GM18520 (cell line): ENCODE measurements around the gene NRF1.

Source experiments
- ATAC-seq: cut with Tn5 transposase; IDR thresholded peaks from one replicate; pipeline ENCODE4 v1.9.1; 2021; ENCODE audit not compliant: unreplicated experiment

NRF1 gene

DNA sequence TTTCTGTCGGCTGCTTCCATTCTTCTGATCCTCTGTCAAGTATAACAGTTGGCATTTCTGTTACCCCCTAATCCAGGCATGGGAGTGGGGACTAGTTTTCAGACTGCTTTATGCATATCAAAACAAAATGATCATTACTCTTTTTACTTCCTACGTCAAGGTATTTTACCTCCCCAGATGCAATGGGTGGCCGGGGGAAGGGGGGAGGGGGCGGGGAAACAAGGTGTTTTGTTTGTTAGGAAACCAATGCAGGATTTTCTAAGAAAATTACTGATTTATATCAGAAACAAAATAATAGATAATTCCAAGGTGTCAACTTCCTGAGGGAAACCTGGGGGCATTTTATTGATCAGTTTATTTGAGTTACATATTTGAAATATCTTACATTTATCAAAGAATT is 66.3 kb downstream of the NRF1 start:
- no peak for ATAC-seq

DNA sequence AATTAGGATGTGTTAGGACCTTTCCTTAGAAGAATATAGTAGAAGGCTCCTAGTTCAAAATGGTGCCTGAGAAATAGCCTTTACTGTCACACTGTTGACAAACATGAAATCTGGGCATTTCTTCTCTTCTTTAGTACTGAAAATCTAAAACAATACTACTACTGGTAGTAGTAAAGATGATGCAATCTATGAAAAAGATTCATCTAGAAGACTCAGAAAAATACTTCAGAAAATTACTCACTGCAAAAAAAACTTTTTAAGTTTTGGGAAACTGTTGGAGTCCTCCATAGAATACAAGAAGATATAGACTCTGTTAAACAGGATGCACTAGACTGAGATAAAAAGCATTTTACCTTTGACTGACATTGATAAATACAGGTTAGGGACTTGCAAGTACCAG is 67.1 kb downstream of the NRF1 start:
- no peak for ATAC-seq

GRCh38 chr7:129680400-129680799 is 68.9 kb downstream of the NRF1 start:
- ATAC-seq, result no peak

DNA sequence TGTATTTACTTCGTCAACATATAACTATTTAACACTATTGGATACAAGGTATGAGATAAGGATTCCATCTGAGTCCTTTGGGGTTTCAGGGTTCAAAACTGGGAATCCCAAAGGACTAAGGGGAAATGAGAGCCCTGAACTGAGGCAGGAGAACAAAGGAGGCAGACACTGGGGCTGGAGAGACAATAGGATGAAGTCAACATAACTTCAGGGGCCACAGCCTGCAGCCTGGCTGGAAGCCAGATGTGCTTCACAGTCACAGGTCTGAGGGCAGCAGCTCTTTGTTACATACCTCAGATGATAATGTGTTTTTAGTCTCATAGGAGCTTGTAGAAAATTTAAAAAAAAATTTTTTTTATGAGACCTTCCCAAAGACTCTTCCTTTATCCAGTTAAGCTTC is 73.3 kb downstream of the NRF1 start:
- ATAC-seq, result no peak

DNA sequence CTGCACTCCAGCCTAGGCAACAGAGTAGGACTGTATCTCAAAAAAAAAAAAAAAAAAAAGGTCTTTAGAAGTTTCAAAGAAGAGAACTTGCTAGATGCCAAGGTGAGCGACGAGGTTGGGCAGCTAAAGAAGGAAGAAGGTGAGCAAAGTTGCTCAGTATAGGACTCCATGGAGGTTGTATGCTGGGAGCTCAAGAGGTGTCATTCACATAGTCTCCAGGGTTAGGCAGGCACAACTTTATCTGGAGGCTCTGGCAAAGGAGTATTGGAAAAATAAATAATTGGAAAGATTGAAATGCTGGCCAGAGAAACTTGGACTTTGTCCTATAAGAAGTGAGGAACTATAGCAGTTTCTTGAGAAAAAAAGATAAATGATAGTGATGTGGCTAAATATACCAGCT is 74.5 kb downstream of the NRF1 start:
- no peak for ATAC-seq

GRCh38 chr7:129688503-129689222 is 77.1 kb downstream of the NRF1 start:
- no peak for ATAC-seq

DNA sequence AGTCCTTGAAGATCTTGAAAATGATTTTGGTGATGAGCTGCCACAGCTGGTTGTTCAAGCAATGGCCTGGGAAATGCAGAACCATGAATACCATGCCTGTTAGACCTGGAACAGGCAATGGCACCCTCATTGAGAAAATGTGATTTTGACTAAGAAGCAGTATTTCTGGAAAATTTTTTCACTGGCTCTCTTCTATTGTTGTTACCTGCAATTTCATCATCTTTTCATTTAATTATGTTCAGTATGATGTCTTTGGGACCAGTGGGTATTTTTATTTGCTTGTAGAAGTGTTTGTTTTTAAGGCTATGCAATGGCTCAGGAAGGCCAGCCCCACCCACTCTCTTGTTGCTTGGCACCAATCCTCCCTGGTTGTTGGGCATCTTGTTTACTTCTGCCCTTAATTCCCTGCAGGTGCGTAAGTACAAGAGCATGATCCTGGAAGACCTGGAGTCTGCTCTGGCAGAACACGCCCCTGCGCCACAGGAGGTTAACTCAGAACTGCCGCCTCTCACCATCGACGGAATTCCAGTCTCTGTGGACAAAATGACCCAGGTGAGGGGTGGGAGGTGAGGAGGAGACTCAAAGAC is 78.6 kb downstream of the NRF1 start:
- ATAC-seq, result no peak

DNA sequence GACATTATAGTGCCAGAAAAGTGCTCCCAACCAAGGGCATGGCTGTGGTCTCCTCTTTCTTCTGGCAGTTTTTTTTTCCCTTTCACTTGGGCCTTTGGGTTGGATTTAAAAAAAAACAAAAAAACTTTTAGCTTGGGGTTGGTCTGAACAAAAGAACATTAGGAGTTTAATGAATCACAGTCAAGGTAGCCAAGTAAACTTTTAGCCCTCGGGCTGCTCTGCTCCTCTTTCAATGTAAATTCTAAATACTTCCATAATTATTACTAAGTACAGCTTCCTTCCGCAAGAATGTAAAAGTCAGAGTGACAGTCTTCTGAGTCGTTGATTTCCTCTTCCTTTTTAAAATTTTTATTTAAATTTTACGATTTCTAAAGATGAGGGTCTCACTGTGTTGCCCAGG is 79.2 kb downstream of the NRF1 start:
- ATAC-seq, result no peak

- ATAC-seq, result no peak
Measured at GRCh38 chr7:129698516-129699418, 87.2 kb downstream of the NRF1 start.

GRCh38 chr7:129702316-129702715 is 90.8 kb downstream of the NRF1 start:
- ATAC-seq, result no peak

- ATAC-seq, result no peak
Measured at GRCh38 chr7:129702761-129703338, 91.3 kb downstream of the NRF1 start.

GRCh38 chr7:129703751-129704150 is 92.2 kb downstream of the NRF1 start:
- no peak for ATAC-seq

- ATAC-seq, result no peak
Measured at GRCh38 chr7:129707910-129708499, 96.5 kb downstream of the NRF1 start.

DNA sequence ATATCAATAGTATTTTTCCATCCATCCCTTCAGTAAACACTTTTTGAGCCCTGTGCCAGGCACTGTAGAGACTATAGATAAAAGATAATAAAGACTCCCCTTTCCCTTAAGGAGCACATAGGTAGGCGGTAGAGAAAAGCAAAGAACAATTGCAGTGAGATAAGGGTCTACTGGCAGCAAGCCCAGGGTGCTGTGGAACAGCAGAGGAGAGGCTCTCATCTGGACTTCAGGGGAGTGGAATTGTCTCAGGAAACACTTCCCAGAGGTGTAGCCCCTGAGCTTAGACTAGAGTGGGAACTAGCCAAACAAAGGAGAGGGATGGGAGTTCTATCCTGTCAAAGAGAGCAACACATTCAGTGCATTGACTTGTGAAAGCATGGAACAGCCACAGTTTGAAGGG is 102.0 kb downstream of the NRF1 start:
- ATAC-seq, result no peak

DNA sequence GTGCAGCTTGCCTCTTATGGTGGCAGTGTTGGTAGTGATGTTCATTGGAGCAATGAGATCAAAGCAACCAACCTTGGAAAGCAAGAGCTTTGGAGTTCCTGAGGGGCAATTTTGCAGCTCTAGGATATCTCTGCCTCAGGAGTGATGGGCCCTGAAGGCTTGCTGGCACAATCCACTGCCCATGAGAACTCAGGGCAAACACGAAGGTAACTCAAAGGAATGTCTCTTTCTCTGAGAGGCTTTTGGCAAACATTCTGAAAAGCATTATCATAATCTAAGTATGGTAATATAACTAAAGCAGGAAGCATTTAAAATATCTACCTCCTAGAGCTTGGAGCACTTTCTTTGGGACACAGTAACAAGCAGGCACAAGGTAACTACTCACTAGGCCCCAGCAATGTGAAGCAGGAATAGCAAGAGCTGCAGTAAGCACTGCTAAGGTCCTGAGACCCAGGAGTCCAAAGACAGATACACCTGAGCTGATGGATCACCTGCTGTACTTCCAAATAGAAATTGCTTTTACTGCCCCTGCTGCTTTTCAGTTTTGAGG is 103.1 kb downstream of the NRF1 start:
- no peak for ATAC-seq

- no peak for ATAC-seq
Measured at GRCh38 chr7:129719980-129720732, 108.6 kb downstream of the NRF1 start.

DNA sequence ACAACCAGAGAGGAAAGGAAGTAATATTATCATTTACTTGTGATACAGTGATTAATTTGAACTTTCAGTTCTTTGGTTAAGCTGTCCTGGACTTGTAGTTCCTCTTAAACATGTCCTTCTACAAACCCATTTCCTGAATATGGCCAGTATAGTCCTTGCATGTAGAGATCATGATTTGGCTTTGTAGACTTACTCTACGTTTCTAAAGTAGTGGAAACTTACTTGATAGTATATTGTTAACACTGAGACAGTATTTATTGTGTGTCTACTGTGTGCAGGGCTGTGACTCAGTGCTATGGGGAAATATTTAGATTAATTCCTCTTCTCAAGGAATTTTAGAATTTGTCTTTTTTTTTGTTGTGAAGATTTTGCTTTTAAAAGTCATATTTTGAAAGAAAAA is 109.5 kb downstream of the NRF1 start:
- ATAC-seq, result no peak

DNA sequence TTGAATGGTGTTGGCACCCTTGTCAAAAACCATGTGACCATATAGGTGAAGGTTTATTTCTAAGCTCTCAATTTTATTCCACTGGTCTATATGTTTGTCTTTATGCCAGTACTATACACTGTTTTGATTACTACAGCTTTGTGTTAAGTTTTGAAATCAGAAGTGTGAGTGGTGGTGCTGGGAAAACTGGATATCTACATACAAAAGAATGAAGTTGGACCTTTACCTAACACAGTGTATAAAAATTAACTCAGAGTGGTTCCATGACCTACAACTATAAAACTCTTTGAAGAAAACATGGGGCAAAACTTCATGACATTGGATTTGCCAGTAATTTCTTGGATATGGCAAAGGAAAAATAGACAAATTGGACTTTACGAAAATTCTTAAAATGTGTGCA is 112.2 kb downstream of the NRF1 start:
- ATAC-seq, result no peak

DNA sequence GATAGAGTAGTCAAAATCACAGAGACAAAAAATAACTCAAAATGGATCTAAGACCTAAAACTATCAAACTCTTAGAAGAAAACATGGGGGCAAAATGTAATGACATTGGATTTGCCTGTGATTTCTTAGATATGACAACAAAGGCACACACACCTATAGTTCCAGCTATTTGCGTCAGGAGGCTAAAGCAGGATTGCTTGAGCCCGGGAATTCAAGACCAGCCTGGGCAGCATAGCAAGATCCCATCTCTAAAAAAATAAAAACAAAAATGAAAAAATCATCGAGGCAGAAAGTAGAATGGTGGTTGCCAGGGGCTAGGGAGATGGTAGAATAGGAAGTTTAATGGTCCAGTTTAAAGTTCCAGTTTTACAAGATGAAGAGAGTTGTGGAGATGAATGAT is 113.3 kb downstream of the NRF1 start:
- no peak for ATAC-seq

GRCh38 chr7:129728875-129729467 is 117.5 kb downstream of the NRF1 start:
- ATAC-seq, result no peak
